Mesothelial cell of epicardium (in vitro differentiated cells): ENCODE data around the gene DMRT1. TPM values are rescaled to one million over a fixed set of nuclear protein-coding genes. Genes with fewer than 3 reads are reported as not detected.

Experiments used
- DNase-seq, 2 experiments: peaks; one replicate each; pipeline ENCODE4 v3.0.0; 2021; ENCODE audit warnings: low spot score in 2 of 2; ENCODE audit not compliant: unreplicated experiment in 2 of 2
- H3K27ac Mint-ChIP-seq: 2 replicates; pipeline ENCODE4 v1.8.0; 2021; ENCODE audit warnings: mixed read lengths
- H3K27me3 Mint-ChIP-seq: 2 replicates; pipeline ENCODE4 v1.8.0; 2021; ENCODE audit warnings: low read depth, mixed read lengths
- H3K36me3 Mint-ChIP-seq: 2 replicates; pipeline ENCODE4 v1.8.0; 2021; ENCODE audit warnings: mixed read lengths
- H3K4me1 Mint-ChIP-seq: 2 replicates; pipeline ENCODE4 v1.8.0; 2021; ENCODE audit warnings: mixed read lengths
- H3K4me3 Mint-ChIP-seq: 2 replicates; pipeline ENCODE4 v1.8.0; 2021; ENCODE audit warnings: mild to moderate bottlenecking, moderate library complexity, mixed read lengths
- H3K9me3 Mint-ChIP-seq: 2 replicates; pipeline ENCODE4 v1.8.0; 2021; ENCODE audit warnings: mixed read lengths
- total RNA-seq: library from RNA; stranded (reverse); gene quantifications from 3 replicates; pipeline ENCODE4 v1.2.1, GENCODE V29; 2021
- TF ChIP-seq, protein P1 (sequence below): fragments of 200-600 bp; sonication (generic); IDR thresholded peaks from one replicate; pipeline ENCODE4 v1.5.0; 2021; ENCODE audit warnings: antibody characterized with exemption; ENCODE audit not compliant: unreplicated experiment

Gene DMRT1
- total RNA-seq, 1 donor from 2014 or later: not detected

GRCh38 chr9:801399-802071 lies 40.0 kb upstream of the DMRT1 start:
- DNase-seq: no peak
- H3K36me3 Mint-ChIP-seq: no peaks in the 10 kb centered on the region
- H3K4me1 Mint-ChIP-seq: peaks cover 5% of the 10 kb centered on the region
- H3K27me3 Mint-ChIP-seq: no peaks in the 10 kb centered on the region
- no peak overlapping the region for H3K27ac Mint-ChIP-seq
- TF ChIP-seq, protein P1, sequence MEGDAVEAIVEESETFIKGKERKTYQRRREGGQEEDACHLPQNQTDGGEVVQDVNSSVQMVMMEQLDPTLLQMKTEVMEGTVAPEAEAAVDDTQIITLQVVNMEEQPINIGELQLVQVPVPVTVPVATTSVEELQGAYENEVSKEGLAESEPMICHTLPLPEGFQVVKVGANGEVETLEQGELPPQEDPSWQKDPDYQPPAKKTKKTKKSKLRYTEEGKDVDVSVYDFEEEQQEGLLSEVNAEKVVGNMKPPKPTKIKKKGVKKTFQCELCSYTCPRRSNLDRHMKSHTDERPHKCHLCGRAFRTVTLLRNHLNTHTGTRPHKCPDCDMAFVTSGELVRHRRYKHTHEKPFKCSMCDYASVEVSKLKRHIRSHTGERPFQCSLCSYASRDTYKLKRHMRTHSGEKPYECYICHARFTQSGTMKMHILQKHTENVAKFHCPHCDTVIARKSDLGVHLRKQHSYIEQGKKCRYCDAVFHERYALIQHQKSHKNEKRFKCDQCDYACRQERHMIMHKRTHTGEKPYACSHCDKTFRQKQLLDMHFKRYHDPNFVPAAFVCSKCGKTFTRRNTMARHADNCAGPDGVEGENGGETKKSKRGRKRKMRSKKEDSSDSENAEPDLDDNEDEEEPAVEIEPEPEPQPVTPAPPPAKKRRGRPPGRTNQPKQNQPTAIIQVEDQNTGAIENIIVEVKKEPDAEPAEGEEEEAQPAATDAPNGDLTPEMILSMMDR: no peak
- H3K9me3 Mint-ChIP-seq: no peaks in the 10 kb centered on the region
- no peak overlapping the region for H3K4me3 Mint-ChIP-seq

- peaks cover 5% of the 10 kb centered on the region for H3K4me1 Mint-ChIP-seq
- no peak for DNase-seq
- TF ChIP-seq, protein P1: no peak
- no peaks in the 10 kb centered on the region for H3K36me3 Mint-ChIP-seq
- H3K4me3 Mint-ChIP-seq: no peak overlapping the region
- no peaks in the 10 kb centered on the region for H3K9me3 Mint-ChIP-seq
- H3K27me3 Mint-ChIP-seq: no peaks in the 10 kb centered on the region
- no peak overlapping the region for H3K27ac Mint-ChIP-seq
Measured at GRCh38 chr9:804026-804425, 37.5 kb upstream of the DMRT1 start.

GRCh38 chr9:805151-805550 lies 36.3 kb upstream of the DMRT1 start:
- H3K4me1 Mint-ChIP-seq: peaks cover 5% of the 10 kb centered on the region
- no peaks in the 10 kb centered on the region for H3K36me3 Mint-ChIP-seq
- no peak overlapping the region for H3K27ac Mint-ChIP-seq
- H3K27me3 Mint-ChIP-seq: no peaks in the 10 kb centered on the region
- TF ChIP-seq, protein P1: no peak
- DNase-seq: no peak
- no peaks in the 10 kb centered on the region for H3K9me3 Mint-ChIP-seq
- H3K4me3 Mint-ChIP-seq: no peak overlapping the region

- TF ChIP-seq, protein P1: peak; percentile 69
- Mint-ChIP-seq H3K36me3 (no peaks in the 10 kb centered on the region), H3K4me3 (no peak overlapping the region), H3K4me1 (peaks cover 3% of the 10 kb centered on the region), H3K9me3 (no peaks in the 10 kb centered on the region), H3K27ac (no peak overlapping the region), H3K27me3 (no peaks in the 10 kb centered on the region)
- DNase-seq: no peak
Measured at GRCh38 chr9:806285-807156, 35.0 kb upstream of the DMRT1 start.

- no peak overlapping the region for H3K27ac Mint-ChIP-seq
Measured at GRCh38 chr9:811106-811531, 30.4 kb upstream of the DMRT1 start.

More at GRCh38 chr9:811106-811531, 30.4 kb upstream of the DMRT1 start:
- no peaks in the 10 kb centered on the region for H3K4me1 Mint-ChIP-seq
- DNase-seq: no peak
- no peak overlapping the region for H3K4me3 Mint-ChIP-seq
- no peaks in the 10 kb centered on the region for H3K27me3 Mint-ChIP-seq
- TF ChIP-seq, protein P1: no peak
- no peaks in the 10 kb centered on the region for H3K36me3 Mint-ChIP-seq
- no peaks in the 10 kb centered on the region for H3K9me3 Mint-ChIP-seq
